Activated CD8-positive, alpha-beta memory T cell treated with anti-CD3 and anti-CD28 coated beads for 24 hours (primary cell): ENCODE results near the gene DYNLT4.
"Not testable (repeated sequence)": the region's sequence is repeated elsewhere in the genome, so short reads cannot be mapped to it uniquely, and the experiment has no call there.

Source experiments
- DNase-seq: peaks from one replicate; pipeline ENCODE4 v3.0.0-alpha.2; 2020

Gene DYNLT4, protein sequence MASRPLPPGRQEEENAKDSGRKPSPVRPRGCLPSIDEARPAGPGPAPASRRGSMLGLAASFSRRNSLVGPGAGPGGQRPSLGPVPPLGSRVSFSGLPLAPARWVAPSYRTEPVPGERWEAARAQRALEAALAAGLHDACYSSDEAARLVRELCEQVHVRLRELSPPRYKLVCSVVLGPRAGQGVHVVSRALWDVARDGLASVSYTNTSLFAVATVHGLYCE

DNA sequence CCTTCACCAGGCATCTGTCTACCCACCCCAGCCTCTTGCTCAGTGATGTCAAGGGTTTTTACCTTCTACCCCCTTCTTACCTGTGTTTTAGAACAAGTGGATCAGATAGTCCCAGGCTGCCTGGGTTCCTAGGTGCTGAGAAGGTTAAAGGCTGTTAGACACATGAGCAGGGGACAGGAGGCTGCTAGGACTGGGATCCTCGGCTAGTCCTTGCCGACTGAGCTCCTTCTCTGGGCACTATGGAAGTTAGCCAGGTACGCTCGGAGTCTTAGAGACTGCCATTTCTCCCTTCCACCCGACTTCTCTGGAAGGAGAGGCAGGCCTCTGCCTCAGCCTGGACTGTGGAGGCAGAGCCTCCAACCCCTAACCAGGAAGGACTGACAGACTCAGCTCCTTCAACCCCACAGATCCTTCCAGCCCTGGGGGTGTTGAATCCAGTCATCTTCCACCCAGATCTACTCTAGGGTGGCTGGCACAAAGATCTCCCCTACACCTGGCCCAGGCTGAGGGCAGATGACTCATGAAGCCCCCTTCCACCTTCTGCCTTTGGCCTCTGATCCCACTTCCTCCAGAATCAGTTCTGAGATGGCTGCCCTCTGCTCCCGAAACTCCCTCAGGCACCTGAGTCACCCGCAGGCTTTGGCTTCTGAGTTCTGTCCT, at the start of gene DYNLT4:
DYNLT4 (minus strand) TSS at position 648 of the 660 bp plus-strand sequence. CDS start 683 bp downstream, outside the sequence.
- DNase-seq = no peak

- no peak for DNase-seq
These were observed 48.6 kb upstream of the DYNLT4 start for GRCh38 chr1:44855742-44856141.

DNA sequence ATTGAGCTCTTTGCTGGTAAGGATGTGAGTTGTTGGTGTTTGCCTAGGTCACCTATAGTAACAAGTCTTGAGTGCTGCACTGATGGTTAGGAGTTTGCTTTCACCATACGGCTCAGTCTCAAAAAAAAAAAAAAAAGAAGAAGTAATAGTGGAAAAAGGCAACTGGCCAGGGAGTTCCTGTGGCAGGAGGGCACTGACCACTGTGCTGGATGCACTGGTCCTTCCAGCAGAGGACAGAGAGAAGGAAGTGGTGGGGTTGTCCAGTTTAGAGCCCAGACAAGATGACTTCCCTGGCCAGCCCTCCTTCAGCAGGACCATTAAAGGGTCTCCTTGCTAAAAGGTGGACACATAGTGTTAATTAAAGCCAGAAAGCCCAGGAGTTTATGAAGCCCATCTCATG, 47.8 kb upstream of the DYNLT4 start:
- DNase-seq = no peak

- DNase-seq = no peak
These were observed 46.0 kb upstream of the DYNLT4 start for GRCh38 chr1:44853201-44853600.

DNA sequence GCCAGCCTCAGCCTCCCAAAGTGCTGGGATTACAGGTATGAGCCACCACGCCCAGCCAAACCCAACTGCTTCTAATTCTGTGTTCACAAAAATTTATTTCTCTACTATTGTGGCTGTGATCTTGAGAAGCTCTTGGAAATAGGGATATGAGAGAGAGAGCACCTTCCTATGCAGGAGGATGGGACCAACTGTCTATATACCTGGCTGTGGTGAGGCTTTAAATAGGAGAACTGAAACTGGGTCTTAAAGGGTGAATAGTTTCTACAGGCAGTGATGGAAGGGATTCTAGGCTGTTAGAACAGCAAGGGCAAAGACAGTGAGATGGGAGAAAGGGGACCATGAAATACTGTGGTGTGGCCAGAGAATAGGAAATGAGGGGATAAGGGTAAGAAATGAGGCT, 44.2 kb upstream of the DYNLT4 start:
- no peak for DNase-seq

- DNase-seq = no peak
These were observed 42.5 kb upstream of the DYNLT4 start for GRCh38 chr1:44849575-44850132.

GRCh38 chr1:44848456-44849181, 41.5 kb upstream of the DYNLT4 start:
- no peak for DNase-seq

- DNase-seq = no peak
These were observed 40.7 kb upstream of the DYNLT4 start for GRCh38 chr1:44847845-44848244.

GRCh38 chr1:44846985-44847384, 39.8 kb upstream of the DYNLT4 start:
- DNase-seq = no peak

GRCh38 chr1:44842862-44843655, 35.9 kb upstream of the DYNLT4 start, which contains the start of gene PTCH2:
TSS of gene PTCH2 (minus strand) at chr1:44843253. CDS start at chr1:44842932, 321 bp downstream.
- DNase-seq = peak; percentile 75

GRCh38 chr1:44842486-44842861, 35.3 kb upstream of the DYNLT4 start:
- DNase-seq = no peak

GRCh38 chr1:44839576-44839975, 32.4 kb upstream of the DYNLT4 start:
- DNase-seq = no peak

DNA sequence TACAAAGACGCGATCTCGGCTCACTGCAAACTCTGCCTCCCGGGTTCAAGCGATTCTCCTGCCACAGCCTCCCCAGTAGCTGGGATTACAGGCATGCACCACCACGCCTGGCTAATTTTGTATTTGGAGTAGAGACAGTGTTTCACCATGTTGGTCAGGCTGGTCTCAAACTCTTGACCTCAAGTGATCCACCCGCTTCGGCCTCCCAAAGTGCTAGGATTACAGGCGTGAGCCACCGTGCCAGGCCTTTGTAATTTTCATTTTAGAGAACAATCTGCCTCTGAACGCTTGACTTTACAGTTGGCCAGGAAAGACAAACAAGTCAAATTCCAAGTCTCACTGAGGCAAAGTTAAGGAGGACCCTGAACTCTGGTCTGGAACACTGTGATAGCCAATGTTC, 31.1 kb upstream of the DYNLT4 start:
- not testable (repeated sequence) for DNase-seq

DNA sequence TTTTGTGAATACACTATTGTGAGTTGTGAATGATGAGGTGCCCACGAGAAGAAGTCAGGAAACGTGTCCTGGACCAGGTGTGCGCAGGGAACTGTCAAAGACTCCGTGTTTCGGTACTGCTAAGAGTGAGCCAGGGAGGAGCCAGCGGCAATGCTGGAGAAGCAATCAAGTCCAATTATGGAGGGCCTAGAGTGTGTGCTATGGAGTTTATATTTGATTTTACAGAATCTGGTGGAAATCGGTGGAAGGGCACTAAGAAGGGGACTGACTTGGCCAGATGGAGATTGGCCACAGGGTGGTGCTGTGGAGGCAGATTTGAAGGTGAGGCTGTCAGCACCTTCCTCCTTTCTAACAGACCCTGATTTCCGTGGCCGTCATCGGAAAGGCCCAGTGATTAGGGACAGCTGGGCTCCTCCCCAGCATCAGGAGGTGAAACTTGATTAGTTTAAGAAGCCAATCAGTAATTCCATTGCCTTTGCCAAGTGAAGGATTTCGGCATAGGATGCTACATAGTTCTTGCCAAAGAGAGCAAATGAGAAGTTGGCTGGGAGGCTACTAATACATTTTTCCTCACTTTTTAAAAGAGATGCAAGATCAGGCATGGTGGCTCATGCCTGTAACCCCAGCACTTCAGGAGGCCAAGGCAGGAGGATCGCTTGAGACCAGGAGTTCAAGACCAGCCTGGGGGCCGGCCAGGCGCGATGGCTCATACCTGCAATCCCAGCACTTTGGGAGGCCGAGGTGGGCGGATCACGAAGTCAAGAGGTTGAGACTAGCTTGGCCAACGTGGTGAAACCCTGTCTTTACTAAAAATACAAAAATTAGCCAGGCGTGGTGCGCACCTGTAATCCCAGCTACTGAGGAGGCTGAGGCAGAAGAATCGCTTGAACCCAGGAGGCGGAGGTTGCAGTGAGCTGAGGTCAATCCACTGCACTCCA, 28.9 kb upstream of the DYNLT4 start:
- DNase-seq = peak; percentile 95

DNA sequence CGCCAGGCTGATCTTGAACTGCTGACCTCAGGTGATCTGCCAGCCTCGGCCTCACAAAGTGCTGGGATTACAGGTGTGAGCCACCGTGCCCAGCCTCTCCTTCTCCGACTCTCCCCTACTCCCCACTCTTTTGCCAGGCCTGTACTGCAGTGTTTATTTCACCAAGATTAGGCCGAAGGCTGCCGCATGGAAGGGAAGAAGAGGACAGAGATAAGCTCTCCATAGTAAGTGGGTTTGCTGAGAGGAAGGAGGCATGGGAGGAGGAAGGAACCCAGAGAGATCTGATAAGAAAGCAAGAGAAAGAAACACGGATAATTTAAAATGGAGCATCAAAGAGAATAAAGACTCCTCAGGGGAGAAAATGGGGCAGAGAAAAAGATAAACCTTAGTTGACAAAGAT, 27.2 kb upstream of the DYNLT4 start:
- DNase-seq = no peak

DNA sequence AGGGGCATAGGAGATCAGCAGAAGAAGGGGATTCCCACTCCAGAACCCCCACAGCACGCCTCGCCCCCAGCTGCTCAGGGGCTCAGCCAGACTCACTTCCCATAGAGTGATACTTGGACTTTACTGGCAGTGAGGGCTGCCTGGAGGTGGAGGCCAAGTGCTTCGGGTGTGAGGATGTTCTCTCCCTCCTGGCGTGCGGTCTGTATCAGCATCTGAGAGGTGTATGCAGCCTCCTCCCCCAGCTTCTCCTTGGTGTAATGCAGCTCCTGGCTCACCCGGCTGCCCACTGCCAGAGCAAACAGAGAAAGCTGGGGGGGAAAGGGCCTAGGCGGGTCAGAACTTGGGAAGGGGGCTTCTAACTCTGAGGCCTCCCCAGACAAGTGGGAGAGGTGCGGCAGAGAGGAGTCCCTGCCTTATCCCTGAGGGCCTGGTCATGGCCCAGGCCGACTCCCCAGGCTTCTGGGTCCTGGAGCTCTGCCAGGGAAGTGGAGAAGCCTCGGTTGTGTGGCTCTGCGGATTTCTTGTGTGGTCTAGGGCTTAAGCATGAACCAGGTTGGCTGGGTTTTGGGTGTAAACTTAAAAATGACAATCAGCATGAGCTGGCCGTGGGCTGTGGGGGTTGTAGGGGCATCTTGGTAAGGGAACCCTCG, 25.0 kb upstream of the DYNLT4 start:
- no peak for DNase-seq

DNA sequence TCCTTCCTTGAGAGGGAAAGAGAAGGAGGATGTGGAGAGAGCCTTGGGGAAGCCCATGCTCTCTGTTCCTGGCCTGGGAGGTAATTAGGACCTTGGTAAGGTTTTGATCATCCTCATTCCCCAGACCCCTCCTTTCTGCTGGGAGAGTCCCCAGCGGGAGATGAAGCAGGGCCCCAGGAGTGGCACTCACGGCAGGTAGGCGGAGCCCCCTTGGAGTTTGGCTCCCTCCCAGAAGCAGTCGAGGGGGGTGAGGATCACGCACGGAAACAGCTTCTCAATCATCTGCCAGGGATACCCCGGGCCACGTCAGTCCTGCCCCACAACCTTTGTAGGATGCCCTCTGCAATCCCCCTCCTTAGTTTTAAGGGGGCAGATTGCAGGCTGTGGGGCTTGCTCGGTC, 24.4 kb upstream of the DYNLT4 start:
- DNase-seq = no peak

- DNase-seq = no peak
These were observed 23.8 kb upstream of the DYNLT4 start for GRCh38 chr1:44830900-44831304.

GRCh38 chr1:44829506-44830384, 22.6 kb upstream of the DYNLT4 start:
- no peak for DNase-seq

GRCh38 chr1:44828841-44829440, 21.8 kb upstream of the DYNLT4 start:
- no peak for DNase-seq
